KMS-11 (cell line): ENCODE data around the gene PDCD5.
"Not testable (repeated sequence)": the region's sequence is repeated elsewhere in the genome, so short reads cannot be mapped to it uniquely, and the experiment has no call there.

Experiments used
- H2AFZ ChIP-seq: fragments of 200-600 bp; sonication (generic); 2 replicates; pipeline ENCODE4 v1.6.1; 2016; ENCODE audit warnings: antibody characterized with exemption, mixed run types, low read depth
- H3K27ac ChIP-seq: fragments of 200-600 bp; sonication (generic); 2 replicates; pipeline ENCODE4 v1.6.1; 2016; ENCODE audit warnings: mild to moderate bottlenecking, mixed run types
- H3K27me3 ChIP-seq: fragments of 200-600 bp; sonication (generic); 2 replicates; pipeline ENCODE4 v1.6.1; 2017; ENCODE audit warnings: mild to moderate bottlenecking, low read depth, mixed run types, moderate library complexity; ENCODE audit not compliant: insufficient read depth
- H3K36me3 ChIP-seq: fragments of 200-600 bp; sonication (generic); 2 replicates; pipeline ENCODE4 v1.6.1; 2017; ENCODE audit warnings: mild to moderate bottlenecking, mixed run types; ENCODE audit not compliant: insufficient read depth
- H3K4me1 ChIP-seq: fragments of 200-600 bp; sonication (generic); 2 replicates; pipeline ENCODE4 v1.6.1; 2016; ENCODE audit warnings: mild to moderate bottlenecking, low read depth, mixed run types; ENCODE audit not compliant: poor library complexity, severe bottlenecking
- H3K4me2 ChIP-seq: fragments of 200-600 bp; sonication (generic); 2 replicates; pipeline ENCODE4 v1.7.0; 2016; ENCODE audit warnings: mild to moderate bottlenecking, mixed run types
- H3K4me3 ChIP-seq: fragments of 200-600 bp; sonication (generic); IDR thresholded peaks from 2 replicates; pipeline ENCODE4 v1.6.1; 2017; ENCODE audit warnings: low read depth, low read length, mixed read lengths; ENCODE audit not compliant: insufficient read depth
- H3K79me2 ChIP-seq: fragments of 200-600 bp; sonication (generic); 2 replicates; pipeline ENCODE4 v1.6.1; 2016; ENCODE audit warnings: low read depth, mixed run types; ENCODE audit not compliant: insufficient read depth
- H3K9ac ChIP-seq: fragments of 200-600 bp; sonication (generic); 2 replicates; pipeline ENCODE4 v1.6.1; 2016; ENCODE audit warnings: mild to moderate bottlenecking, mixed run types
- H4K20me1 ChIP-seq: fragments of 200-600 bp; sonication (generic); 2 replicates; pipeline ENCODE4 v1.6.1; 2016; ENCODE audit warnings: mild to moderate bottlenecking, mixed run types; ENCODE audit not compliant: insufficient read depth
- CTCF ChIP-seq: fragments of 200-600 bp; sonication (generic); conservative IDR thresholded peaks from 2 replicates; pipeline ENCODE4 v1.6.1; 2017; ENCODE audit warnings: low read depth, mild to moderate bottlenecking, antibody characterized with exemption, low read length, moderate library complexity, mixed read lengths

Gene PDCD5

GRCh38 chr19:32540621-32541020 lies 40.4 kb upstream of the PDCD5 start:
- Histone ChIP-seq H3K79me2 (no peaks in the 10 kb centered on the region), H3K36me3 (no peaks in the 10 kb centered on the region), H3K27ac (no peak overlapping the region), H4K20me1 (no peaks in the 10 kb centered on the region), H3K9ac (no peak overlapping the region), H3K27me3 (no peaks in the 10 kb centered on the region), H2AFZ (no peak overlapping the region), H3K4me3 (no peak overlapping the region), H3K4me2 (no peak overlapping the region), H3K4me1 (no peaks in the 10 kb centered on the region)
- TF ChIP-seq CTCF = no peak

- H3K9ac ChIP-seq, H3K4me3 ChIP-seq, H3K4me2 ChIP-seq, H4K20me1 ChIP-seq, H3K79me2 ChIP-seq, H3K36me3 ChIP-seq, H2AFZ ChIP-seq, H3K27me3 ChIP-seq, H3K4me1 ChIP-seq, H3K27ac ChIP-seq: not testable (repeated sequence)
Measured at GRCh38 chr19:32541376-32541775, 39.6 kb upstream of the PDCD5 start.

DNA sequence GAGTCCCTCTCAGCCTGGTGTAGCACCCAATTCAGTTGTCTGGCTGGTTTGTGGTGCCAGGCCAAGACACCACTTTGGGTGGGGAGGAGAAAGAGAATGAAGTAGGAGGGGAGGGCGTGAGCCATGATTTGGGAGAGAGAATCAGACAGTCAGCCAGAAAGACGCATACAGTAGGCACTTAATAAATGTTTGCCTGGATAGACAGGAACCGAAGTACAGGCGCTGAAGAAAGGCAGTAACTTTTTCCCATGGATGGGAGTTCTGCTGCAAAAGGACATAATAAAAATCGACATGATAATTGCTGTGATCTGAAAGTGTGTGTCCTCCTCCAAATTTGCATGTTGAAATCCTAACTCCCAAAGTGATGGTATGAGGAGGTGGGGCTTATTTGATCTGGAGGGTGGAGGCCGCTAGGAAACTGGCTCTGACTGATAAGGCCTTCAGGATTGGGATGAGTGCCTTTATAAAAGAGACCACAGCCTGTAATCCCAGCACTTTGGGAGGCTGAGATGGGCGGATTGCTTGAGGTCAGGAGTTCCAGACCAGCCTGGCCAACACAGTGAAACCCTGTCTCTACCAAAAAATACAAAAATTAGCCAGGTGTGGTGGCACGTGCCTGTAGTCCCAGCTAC lies 38.4 kb upstream of the PDCD5 start:
- no peaks in the 10 kb centered on the region for H3K36me3 ChIP-seq
- no peak overlapping the region for H3K9ac ChIP-seq
- H3K4me1 ChIP-seq = no peaks in the 10 kb centered on the region
- no peaks in the 10 kb centered on the region for H3K27me3 ChIP-seq
- H2AFZ ChIP-seq = no peak overlapping the region
- H3K4me3 ChIP-seq = no peak overlapping the region
- H4K20me1 ChIP-seq = no peaks in the 10 kb centered on the region
- no peak overlapping the region for H3K27ac ChIP-seq
- no peaks in the 10 kb centered on the region for H3K79me2 ChIP-seq
- H3K4me2 ChIP-seq = no peak overlapping the region
- TF ChIP-seq CTCF = no peak

DNA sequence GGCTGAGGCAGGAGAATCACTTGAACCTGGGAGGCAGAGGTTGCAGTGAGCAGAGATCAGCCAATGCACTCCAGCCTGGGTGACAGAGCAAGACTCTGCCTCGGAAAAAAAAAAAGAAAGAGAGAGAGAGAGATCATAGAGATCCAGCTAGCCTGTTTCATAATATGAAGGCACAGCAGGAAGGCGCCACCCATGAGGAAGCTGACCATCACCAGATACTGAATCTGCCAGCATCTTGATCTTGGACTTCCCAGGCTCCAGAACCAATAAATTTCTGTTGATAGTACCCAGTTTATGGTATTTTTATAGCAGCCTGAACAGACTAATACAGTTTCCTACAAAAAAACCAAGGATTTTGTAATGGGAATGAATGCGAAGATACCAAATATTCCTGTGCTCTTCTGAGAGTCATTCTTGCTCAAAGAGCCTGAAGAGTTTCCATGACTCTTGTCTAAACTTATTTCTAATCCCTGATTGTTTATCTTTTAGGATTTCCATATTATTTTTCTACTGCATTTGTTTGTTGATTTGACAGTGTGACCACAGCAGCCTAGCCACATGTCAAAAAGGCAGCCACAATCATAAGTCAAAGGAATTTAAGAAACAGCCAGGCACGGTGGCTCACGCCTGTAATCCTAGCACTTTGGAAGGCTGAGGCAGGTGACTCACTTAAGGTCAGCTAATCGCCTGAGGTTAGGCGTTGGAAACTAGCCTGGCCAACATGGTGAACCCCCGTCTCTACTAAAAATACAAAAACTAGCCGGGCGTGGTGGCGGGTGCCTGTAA lies 37.7 kb upstream of the PDCD5 start:
- no peaks in the 10 kb centered on the region for H4K20me1 ChIP-seq
- TF ChIP-seq CTCF = no peak

GRCh38 chr19:32544917-32545316 lies 36.1 kb upstream of the PDCD5 start:
- Histone ChIP-seq H3K4me3 (no peak overlapping the region), H4K20me1 (no peaks in the 10 kb centered on the region), H3K4me2 (no peak overlapping the region), H3K27me3 (no peaks in the 10 kb centered on the region), H3K4me1 (no peaks in the 10 kb centered on the region), H3K79me2 (no peaks in the 10 kb centered on the region), H3K27ac (no peak overlapping the region), H2AFZ (no peak overlapping the region), H3K9ac (no peak overlapping the region), H3K36me3 (no peaks in the 10 kb centered on the region)
- no peak for TF ChIP-seq CTCF

More for the DNA sequence above, 37.7 kb upstream of the PDCD5 start:
- Histone ChIP-seq H2AFZ (no peak overlapping the region), H3K36me3 (no peaks in the 10 kb centered on the region), H3K27ac (no peak overlapping the region), H3K4me3 (no peak overlapping the region), H3K4me2 (no peak overlapping the region), H3K79me2 (no peaks in the 10 kb centered on the region), H3K9ac (no peak overlapping the region), H3K27me3 (no peaks in the 10 kb centered on the region), H3K4me1 (no peaks in the 10 kb centered on the region)
